HUDEP-2 (cell line): ENCODE results near the gene SMARCAD1.

ENCODE experiments used
- DNase-seq, 76 experiments: peaks; one replicate each; lab custom pipeline; 2025; ENCODE audit not compliant: unreplicated experiment in 76 of 76; lab: John Stamatoyannopoulos, UW

SMARCAD1 gene

DNA sequence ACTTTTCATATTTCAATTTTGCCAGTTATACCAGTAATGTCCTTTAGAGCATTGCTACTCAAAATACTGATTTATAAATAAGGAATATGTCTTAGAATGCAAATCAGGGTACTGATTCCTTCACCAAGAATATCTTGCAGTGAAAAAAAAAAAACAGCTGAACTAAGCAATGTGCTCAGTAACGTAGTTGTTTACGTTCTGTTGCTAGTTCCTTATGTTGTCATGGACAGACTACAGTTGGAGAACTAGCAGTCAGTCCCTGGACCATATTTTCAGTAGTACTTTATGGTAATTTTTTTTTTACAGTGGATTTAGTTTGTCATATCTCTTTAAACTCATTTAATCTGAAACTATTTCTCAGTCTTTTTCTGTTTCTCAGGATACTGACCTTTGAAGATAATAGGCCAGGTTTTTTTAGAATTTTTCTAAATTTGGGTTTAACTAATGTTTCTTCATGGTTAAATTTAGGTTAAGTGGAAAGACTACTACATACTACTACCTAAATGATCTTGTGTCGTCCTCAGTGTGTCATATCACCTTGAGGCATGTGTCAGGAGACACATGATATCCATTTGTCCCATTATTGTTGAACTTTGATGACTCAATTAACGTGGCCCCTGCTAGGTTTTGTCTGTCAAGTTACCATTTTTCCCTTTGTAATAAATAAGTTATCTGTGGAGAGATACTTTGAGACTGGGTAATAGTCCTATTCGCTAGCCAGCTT, 21.0 kb downstream of the SMARCAD1 start:
- DNase-seq = no peak

DNA sequence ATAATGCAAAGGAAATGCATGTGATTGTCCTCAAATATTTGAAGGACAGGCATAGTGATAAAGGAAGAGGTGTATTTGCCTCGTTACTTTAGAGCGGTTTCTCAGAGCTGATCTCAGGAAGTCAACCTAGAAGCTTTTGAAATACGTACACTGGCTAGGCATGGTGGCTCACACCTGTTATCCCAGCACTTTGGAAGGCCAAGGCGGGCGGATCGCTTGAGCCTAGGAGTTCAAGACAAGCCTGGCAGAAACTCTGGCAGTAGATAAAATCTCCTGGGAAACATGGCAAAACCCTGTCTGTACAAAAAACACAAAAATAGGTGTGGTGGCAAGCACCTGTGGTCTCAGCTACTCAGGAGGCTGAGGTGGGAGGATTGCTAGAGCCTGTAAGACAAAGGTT, 24.9 kb downstream of the SMARCAD1 start:
- DNase-seq = no peak

DNA sequence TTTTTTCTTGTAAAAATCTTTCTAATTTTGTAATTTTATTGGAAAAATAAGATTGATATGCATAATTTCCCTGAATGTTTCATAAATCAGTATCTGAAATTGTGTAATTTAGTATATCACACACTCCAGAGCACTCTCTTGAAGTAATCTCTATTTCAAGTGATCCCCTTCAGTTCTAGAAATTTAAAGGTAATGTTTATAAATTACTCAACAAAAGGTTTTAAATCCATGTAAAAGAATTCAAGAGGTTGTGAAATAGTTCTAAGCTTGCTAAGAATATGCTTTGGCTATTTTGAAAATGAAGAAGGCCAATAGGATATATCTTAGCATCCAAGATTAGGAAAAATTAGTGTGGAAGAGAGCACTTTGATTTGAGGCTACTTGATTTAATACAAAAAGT, 28.2 kb downstream of the SMARCAD1 start:
- no peak for DNase-seq

DNA sequence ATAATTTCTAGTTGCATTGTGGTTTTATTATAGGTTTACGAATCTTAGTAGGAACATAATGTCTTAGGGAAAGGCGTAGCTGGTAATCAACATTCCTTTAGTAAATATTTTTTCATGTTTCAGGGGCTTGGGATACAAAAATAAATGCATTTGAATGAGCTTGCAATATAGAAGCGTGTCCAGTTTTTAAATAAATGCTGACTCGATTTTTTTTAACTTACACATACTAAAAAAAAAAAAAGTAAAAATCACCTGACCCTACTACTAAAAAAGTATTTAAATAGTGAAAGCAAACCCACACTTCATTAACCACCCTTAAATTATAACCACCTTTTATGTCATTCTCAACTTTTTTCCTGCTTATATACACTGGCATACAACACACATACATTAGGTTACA, 29.6 kb downstream of the SMARCAD1 start:
- no peak for DNase-seq

DNA sequence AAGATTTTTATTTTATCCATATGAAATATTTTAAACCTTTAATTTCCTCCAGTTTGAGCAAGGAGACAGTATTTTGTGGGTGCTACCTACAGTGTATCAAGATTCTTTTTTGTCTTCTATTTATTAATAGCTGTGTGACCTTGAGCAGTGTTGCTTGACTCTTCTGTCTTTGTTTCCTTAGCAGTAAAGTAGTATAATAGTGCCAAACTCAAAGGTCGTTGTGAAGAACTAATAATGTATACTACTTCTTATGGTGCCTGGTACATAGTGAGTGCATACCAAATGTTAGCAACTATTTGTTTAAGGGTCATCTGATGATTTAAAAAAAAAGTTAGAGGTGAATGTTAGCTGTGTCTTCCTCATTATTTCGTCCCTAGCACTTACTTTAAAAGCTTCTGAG, 30.5 kb downstream of the SMARCAD1 start:
- no peak for DNase-seq

DNA sequence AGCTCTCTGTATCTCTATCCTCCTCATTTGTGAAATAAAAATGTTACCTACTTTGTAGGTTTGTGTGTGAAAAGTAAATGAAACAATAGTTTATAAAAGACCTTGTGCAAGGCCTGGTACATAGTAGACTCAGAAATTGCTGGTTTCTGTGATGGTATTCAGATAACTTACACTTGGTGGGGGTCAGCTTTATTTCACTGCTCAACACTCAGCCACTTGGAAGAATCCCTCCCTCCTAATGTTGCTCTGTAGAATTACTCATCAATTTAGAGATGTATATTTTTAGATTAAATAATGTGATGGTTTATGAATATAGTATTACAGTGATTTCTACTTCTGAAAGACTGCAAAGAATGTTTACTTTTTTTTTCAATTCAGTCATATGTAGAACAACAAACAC, 32.7 kb downstream of the SMARCAD1 start:
- no peak for DNase-seq

DNA sequence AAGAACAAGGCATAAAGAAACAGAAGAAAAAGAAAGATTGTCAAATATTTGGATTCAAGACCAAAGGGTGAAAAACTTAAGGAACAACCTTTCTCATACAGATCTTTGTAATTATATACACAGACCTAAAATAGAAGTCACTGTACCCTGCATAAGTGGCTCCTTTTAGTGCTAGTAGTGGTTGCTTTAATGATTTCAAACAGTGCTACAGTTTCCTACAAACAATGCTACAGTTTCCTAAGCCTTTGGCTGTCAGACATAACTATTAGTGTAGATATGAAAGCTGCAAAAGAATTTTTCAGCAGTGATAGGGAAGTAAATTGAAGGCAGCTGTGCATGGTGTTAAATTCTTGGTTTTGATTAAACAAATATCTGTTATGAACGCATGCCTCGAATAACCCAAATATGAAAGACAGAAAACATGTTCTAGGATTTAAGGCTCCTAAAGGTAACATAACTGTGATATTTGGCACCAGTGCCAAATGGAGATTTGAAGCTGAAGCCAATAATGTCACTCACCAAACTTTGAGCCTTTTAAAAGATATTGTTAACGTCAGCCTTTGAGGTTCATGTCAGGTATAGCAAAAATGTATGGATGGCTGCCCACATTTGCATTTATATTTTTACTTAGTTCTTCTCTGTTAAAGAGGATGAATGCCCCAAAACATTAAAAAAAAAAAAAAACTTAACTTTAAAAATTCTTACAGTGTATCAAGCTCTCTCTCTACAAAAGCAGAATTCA, 36.6 kb downstream of the SMARCAD1 start:
- no peak for DNase-seq

DNA sequence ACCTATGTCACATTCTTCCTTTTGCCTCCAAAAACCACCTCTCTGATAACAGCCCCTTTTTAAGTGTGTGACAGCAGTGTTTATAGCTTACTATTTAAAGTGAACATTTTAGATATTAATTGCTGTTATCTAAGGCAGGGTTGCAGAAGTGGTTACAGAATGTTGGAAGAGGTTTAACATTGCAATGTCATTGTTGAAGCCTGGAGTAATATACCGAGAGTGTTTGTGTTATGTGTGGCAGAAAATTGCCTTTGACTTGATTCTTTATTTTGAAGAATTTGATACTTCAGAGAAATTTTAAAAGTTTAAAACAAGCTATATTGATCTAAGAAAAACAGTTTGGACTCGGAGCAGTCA, 37.1 kb downstream of the SMARCAD1 start:
- DNase-seq = no peak

DNA sequence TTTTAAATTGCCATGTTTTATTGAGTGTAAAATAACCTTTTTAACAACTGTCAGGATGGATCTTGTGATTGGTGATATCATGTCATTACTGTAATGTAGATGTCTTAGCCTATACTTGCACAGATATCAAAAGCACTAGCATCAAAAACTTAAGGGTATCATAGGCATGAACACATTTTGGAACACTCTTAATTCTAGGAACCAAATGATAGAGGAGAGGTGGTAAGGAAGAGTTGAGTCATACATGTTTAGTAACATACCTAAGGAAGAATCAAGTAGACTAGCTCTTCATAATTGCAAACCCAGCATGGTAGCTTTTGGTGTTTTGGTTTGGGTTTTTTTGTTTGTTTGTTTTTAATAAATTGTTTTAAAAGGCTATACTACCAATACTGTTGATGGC, 43.4 kb downstream of the SMARCAD1 start:
- DNase-seq = no peak

DNA sequence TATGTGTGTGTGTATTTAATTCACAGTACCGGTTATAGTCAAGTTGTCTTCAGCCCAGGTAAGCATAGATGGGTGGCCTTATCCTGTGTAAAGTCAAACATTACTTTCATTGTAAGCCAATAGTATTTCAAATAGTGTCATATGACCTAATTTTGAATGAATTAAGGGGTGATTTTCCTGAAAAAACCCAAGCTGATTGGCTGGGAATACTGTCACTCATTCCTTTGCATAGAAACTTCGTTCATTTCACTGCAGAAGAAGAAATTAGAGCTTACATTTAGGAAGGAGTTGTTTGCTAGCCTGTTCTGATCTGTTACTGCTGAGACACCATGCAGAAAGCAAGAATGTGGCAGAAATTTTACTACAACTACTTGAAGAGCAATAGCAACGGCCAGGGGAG, 45.4 kb downstream of the SMARCAD1 start:
- no peak for DNase-seq

DNA sequence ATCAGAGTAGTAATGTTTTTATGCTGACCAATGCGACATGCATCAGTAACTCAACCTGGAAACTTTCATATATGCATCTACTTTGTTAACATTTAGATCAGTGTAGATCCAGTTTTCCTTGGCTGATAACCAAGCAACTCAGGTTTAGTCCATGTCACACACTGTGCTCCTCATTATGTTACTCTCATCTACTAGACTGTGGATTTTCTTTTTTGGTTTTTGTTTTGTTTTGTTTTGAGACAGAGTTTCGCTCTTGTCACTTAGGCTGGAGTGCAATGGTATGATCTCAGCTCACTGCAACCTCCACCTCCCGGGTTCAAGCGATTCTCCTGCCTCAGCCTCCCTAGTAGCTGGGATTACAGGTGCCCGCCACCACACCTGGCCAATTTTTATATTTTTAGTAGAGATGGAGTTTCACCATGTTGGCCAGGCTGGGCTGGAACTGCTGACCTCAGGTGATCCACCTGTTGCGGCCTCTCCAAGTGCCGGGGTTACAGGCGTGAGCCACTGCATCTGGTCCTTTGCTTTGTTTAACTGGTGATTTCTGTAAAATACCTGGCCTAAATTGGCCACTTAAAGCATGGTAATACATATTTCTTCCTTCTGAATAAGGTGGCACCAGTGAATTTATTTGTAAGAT, 48.6 kb downstream of the SMARCAD1 start:
- DNase-seq = no peak

DNA sequence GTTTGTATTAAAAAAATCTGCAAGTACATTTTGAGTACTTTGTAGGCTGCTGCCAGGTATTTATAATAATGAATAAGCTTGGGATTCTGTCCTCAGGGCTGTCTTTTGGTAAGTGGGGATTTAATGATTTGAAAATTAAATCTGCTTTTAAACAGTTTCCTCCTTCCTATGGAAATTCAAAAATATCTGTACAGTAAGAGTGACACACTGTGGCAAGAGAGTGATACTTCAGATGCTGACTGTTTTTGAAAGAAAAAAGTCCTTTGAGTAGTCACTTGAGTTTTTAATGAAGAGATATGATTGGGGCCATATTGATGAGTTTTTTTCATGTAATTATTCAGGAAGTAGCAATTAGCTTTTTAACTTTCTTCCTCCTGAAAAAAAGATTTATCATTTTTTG, 49.2 kb downstream of the SMARCAD1 start:
- DNase-seq = peak in 2 of 76 experiments; percentile 9 to 17

DNA sequence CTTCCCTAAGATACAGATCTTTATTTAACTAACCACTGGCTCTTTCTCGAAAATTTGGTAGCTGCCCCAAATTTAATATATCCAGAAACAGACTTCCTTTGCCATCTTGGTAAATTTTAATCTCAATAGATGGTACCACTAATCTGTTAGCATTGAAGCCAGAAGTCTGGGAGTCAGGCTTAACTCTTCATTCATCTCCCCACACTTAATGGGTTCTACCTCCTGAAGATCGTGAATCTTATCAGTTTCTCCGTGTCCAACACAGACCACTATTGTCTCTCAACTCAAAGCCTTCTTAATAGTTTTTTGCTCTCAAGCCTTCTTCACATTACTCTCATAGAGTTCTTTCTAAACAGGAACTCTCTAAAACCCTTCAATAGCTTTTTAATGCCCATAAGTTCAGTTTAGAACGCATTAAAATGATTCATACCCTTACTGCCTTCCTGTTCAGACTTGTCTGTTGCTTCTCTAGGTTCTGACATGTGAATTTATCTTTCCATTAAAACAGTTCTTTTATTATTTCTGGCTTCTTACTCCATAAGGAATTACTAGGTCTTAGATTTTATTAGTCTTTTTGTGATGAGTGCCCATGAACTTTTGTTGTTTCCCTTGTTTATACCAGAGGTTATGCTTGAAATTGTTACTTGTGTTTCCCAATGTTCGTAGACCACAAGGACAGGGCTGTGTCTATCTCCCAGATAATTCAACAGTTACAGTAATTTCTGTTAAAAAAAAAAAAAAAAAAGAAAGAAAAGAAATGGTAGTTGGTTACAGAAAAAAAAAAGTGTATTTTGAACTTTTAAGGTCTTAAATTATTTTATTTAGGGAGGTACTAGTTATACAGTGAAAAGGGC, 54.7 kb downstream of the SMARCAD1 start:
- no peak for DNase-seq

DNA sequence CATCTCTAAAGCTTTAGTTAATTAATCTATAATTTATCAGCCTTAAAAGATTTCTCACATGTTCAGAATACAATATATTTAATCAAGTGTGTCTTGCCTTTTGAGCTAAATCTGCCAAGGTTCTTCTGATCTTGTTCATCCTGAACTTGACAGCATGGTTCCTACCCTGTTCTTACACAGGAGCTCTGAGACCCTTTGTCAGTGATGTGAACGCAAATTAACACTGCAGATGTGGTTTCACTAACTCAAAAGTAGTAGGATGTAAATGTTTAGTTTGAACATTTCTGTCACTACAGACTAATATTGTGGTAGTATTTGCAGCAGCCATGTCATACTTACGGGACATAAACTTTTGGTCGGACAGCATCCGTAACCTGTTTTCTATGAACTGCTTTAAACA, 59.4 kb downstream of the SMARCAD1 start:
- no peak for DNase-seq

DNA sequence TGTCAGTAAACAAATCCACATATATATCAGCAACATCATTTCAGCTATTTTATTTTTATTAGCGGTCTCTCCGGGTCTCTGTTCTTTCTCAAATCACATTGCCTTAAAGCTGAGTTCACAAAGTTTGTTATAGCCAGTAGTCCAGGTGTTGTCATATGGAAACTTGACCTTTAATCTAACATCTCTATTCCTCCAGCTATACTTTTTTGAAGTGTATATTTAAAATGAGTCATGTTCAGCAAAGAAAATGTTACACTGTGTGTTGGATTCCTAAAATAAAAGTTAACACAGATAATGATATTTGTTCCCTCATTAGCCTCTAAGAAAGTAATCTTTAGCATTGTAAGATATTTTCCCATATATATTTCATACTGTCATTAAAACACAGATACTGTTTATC, 63.6 kb downstream of the SMARCAD1 start:
- DNase-seq = no peak

DNA sequence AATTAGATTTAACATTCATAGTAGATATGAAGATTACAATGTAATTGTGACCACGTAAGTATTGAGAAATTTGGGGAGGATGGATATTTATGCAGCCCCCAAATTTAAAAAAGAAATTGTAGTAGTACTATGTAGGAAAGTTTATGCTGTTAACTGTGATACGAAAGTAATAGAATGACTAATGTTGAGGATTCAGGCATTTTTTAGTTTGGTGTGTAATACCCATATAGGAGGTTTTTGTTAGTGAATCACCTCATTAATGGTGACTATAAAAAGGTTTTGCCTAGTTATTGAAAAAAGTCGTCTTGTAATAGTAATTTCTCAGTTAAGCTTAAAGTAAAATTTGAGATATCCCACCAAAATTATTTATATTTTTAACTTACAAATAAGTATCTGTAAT, 67.2 kb downstream of the SMARCAD1 start:
- DNase-seq = no peak

DNA sequence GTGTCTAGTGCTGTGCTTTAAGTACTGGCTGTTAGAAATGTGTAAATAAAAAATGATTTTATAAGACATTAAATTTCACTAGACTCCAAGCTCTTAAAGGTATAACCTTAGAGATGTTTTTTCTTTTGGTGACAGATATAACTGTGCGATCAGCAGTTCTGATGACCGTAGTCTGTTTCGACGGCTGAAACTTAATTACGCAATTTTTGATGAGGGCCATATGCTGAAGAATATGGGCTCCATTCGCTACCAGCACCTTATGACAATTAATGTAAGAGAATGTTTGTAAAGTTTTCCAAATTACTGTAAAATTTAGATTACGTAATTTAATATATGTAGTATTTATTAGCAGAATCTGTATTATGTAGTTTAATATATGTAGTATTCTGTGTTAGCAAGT, 68.5 kb downstream of the SMARCAD1 start:
- DNase-seq = no peak

DNA sequence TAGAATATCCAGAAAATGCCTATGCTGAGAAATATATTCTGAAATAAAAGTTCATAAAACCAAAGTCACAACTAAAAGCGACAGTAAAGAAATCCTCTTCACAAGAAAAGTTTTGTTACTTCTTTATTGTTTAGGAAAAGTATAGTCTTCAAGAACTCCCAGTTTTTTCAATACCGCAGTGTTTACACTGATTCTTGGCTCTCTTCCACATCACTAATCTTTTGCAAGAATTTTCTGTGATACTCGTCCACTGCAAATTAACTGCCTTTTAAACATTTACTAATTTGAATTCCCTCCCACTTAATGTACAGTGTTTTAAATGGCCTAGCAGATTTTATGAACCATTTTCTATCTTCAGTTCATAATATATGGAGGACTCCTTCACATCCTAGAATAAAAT, 69.9 kb downstream of the SMARCAD1 start:
- no peak for DNase-seq

DNA sequence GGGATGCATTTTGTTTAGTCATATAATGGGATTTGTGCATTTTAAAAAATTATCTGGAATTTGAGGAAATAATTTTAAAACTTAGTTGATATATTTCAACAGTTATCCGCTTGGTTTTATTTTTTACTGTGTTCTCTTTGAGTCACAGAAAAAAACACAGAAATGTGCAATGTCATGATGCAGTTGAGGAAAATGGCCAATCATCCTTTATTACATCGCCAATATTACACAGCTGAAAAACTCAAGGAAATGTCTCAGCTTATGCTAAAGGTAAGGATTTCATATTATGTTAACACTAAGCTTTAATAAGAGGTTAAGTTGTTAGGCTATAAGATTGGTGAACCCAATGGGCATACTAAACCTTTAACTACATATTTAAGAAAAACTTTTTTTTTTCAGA, 71.1 kb downstream of the SMARCAD1 start:
- DNase-seq = no peak

DNA sequence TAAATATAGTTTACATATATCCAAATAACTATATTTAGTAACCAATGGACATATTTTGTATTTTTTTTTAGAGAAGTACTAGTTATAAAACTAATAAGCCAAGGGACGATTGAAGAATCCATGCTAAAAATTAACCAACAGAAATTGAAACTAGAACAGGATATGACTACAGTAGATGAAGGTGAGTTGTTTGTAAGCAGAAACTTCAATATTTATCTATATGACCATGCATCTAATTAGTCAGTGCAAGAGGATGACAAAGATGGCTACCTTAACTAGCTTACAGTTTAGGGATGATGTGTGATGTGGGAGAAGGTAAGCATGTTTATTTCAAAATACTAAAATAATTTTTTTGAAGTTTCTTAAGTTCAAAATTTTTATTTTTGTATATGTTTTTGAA, 77.2 kb downstream of the SMARCAD1 start:
- DNase-seq = no peak

DNA sequence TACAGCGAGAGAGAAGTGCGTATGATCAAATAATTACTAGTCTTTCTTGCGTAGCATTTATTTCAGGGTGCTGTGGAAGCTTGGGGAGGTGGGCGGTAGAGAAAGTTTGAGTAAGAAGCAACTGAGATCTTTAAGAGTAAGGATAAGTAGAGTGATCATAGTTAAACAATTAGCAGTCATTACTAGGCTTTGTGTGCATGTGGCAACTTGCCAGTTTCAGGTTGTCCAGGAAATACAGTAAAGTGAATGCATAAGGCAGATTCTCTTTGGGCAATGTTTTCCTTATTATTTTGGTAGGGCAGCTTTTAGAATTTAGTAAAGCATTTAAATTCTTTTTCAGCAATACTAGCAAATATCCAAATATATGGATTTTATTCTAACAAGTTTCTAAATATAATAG, 78.0 kb downstream of the SMARCAD1 start:
- DNase-seq = no peak
